ENCODE results near the gene ANTXR1. TPM values are rescaled to one million over a fixed set of nuclear protein-coding genes. Genes with fewer than 3 reads are reported as not detected.

ANTXR1 gene
- total RNA-seq, 1 experiment from 2014 or later = 37.3 TPM

DNA sequence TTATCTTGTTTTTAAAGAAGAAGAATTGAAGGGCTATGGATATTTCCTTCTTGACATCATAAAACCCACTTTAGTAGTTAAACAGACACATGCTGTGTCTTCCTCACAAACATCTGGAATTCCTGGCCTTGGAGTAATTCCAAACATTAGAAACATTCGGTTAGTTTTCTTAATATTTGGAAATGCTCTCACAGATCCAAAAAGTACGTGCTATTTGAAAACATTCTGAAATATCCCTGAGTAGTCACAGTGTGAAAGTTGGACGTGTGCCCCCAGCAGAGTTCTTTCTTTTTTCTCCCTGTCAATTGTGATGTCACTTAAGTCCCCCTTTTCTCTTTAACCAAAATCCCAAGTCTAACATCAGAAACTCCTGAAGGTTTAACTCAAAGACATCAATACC is 91.3 kb downstream of the ANTXR1 start:
- H3K27ac ChIP-seq (ENCODE audit: insufficient read length, low read depth, low read length) = no peak overlapping the region
- H2BK120ac ChIP-seq (ENCODE audit: low read depth, low read length, poor library complexity, severe bottlenecking) = no peak overlapping the region
- DNase-seq = no peak
- H3K4me1 ChIP-seq (ENCODE audit: insufficient read depth, low read length) = no peaks in the 10 kb centered on the region
- Mint-ChIP-seq H3K9me3 (no peaks in the 10 kb centered on the region), H3K27ac (no peak overlapping the region), H3K36me3 (ENCODE audit: insufficient read depth in 1 of 3, low read depth in 3 of 3) (peaks cover 12 to 27% (median 18%) of the 10 kb centered on the region in 3 experiments; a peak in 5 of 7 replicates), H3K4me3 (no peak overlapping the region), H3K4me1 (no peaks in the 10 kb centered on the region), H3K27me3 (ENCODE audit: low read depth) (no peaks in the 10 kb centered on the region)
- H2BK12ac ChIP-seq (ENCODE audit: insufficient read length, low read depth, low read length) = no peak overlapping the region
- no peak overlapping the region for H2BK20ac ChIP-seq (ENCODE audit: low read depth, low read length, poor library complexity, severe bottlenecking)
- no CpG with 5 or more reads among the region's 3 CpGs for whole genome bisulfite sequencing (ENCODE audit: extremely low coverage, insufficient read length, low lambda C conversion rate)
- no peak overlapping the region for H3K56ac ChIP-seq (ENCODE audit: insufficient read length, low read depth, low read length)
- no peak overlapping the region for H3K14ac ChIP-seq (ENCODE audit: insufficient read depth, low read length)
- TF ChIP-seq, protein P1, sequence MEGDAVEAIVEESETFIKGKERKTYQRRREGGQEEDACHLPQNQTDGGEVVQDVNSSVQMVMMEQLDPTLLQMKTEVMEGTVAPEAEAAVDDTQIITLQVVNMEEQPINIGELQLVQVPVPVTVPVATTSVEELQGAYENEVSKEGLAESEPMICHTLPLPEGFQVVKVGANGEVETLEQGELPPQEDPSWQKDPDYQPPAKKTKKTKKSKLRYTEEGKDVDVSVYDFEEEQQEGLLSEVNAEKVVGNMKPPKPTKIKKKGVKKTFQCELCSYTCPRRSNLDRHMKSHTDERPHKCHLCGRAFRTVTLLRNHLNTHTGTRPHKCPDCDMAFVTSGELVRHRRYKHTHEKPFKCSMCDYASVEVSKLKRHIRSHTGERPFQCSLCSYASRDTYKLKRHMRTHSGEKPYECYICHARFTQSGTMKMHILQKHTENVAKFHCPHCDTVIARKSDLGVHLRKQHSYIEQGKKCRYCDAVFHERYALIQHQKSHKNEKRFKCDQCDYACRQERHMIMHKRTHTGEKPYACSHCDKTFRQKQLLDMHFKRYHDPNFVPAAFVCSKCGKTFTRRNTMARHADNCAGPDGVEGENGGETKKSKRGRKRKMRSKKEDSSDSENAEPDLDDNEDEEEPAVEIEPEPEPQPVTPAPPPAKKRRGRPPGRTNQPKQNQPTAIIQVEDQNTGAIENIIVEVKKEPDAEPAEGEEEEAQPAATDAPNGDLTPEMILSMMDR (conservative IDR thresholded peaks at IDR 0.05) = no peak
- H4K8ac ChIP-seq (replicated peaks; ENCODE audit: insufficient read length, low read depth, low read length) = no peak overlapping the region
- no peaks in the 10 kb centered on the region for H3K79me2 ChIP-seq (ENCODE audit: insufficient read depth, low read length)
- H4K91ac ChIP-seq (ENCODE audit: insufficient read length, low read depth, low read length) = no peak overlapping the region
- no peak overlapping the region for H3K23ac ChIP-seq (ENCODE audit: insufficient read length, low read depth, low read length)
- no peak overlapping the region for H2AFZ ChIP-seq (ENCODE audit: low read length)
- no peak overlapping the region for H3K4ac ChIP-seq (ENCODE audit: low read depth, low read length)
- no peaks in the 10 kb centered on the region for H4K20me1 ChIP-seq (ENCODE audit: control insufficient read depth, insufficient read depth, insufficient read length)
- H4K5ac ChIP-seq (ENCODE audit: insufficient read length, low read depth, low read length) = no peak overlapping the region
- H3K27me3 ChIP-seq (ENCODE audit: insufficient read depth, low read length) = no peaks in the 10 kb centered on the region
- H3K79me1 ChIP-seq (ENCODE audit: insufficient read depth, low read depth, low read length, poor library complexity, severe bottlenecking) = no peaks in the 10 kb centered on the region
- no peak overlapping the region for H2BK5ac ChIP-seq (ENCODE audit: insufficient read length, low read length)
- H3K23me2 ChIP-seq (ENCODE audit: insufficient read length, low read depth, low read length, poor library complexity, severe bottlenecking) = no peaks in the 10 kb centered on the region
- no peak overlapping the region for H3K4me2 ChIP-seq (ENCODE audit: insufficient read depth, insufficient read length, low read length)
- no peak overlapping the region for H3K18ac ChIP-seq (ENCODE audit: insufficient read length, low read depth, low read length)
- no peak overlapping the region for H2AK5ac ChIP-seq (ENCODE audit: insufficient read length, low read length)
- no peak overlapping the region for H3T11ph ChIP-seq (ENCODE audit: low read length)
- no peaks in the 10 kb centered on the region for H3K9me3 ChIP-seq (ENCODE audit: control insufficient read depth, low read depth, low read length)
- no peak overlapping the region for H2BK15ac ChIP-seq (ENCODE audit: low read depth, low read length)
- H3K9ac ChIP-seq (ENCODE audit: extremely low read depth, insufficient read length, low read length) = no peak overlapping the region
